Activated T-cell treated with anti-CD3 and anti-CD28 coated beads for 48 hours (primary cell): ENCODE measurements around the gene MRAP2.
"Not testable (repeated sequence)": the region's sequence is repeated elsewhere in the genome, so short reads cannot be mapped to it uniquely, and the experiment has no call there.

Experiments used
- DNase-seq: peaks from one replicate; pipeline ENCODE4 v3.0.0-alpha.2; 2020; ENCODE audit warnings: low read depth

MRAP2 gene

DNA sequence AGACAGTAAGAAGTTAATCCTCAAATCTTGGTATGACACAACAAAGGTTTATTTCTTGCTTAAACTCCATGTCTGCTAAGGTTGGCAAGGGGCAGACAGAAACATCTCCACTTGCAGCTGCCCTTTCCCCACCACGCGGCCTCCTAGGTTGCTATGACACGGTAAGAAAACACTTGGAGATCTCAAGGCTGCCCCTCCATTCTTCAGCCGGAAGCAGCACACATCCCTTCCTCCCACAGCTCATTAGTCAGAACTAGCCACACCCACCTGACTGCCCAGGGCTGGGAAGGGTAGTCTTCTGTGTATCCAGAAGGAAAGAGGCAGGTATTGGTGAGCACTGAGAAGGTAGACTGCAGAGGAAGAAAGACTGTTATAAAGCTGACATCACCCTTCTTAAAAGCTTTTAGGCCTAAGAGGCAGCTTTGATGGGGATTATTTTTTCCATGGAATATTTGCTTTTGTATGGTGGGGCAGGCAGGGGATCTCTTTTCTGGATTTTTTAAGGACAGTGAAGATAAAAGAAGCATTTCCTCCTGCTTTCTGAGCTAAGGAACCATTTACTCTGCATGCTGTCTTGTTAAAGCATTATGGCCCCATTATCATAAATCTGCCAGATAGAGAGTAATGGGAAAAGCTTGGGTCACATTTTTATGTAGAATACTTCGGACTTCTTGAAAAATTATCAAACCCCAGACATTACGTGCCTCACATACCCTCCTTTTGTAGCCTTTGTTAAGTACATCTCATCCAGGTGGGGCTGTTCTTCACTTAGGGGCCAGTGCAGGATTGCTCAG is 41.6 kb downstream of the MRAP2 start:
- DNase-seq = no peak

DNA sequence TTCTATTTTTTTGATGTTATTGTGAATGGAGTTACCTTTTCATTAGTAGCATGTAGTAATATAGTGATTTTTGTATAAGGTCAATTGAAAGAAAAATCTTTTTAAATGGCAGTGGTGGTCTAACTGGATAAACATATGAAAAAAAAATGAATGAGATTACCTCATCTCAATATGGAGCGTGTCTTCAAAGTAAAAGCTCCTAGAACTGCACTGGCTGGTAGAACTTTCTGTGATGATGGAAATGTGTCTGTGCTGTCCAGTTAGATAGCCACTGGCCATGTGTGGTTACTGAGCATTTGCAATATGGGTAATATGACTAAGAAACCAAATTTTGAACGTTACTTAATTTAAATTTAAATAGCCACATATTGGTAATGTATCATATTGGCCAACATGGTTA is 44.1 kb downstream of the MRAP2 start:
- no peak for DNase-seq

DNA sequence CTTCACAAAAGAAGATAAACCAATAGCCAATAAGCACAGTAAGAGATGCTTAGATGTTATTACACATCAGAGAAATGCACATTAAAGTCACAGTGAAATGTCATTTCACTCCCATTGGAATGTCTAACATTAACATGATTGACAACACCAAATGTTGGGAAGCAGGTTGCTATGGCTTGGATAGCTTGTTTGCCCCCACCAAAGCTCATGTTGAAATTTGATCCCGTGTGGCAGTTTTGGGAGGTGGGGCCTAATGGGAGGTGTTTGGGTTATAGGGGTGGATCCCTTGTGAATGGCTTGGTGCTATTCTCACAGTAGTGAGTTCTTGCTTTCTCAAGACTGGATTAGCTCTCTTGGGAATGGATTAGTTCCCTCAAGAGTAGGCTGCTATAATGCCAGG is 44.8 kb downstream of the MRAP2 start:
- no peak for DNase-seq

DNA sequence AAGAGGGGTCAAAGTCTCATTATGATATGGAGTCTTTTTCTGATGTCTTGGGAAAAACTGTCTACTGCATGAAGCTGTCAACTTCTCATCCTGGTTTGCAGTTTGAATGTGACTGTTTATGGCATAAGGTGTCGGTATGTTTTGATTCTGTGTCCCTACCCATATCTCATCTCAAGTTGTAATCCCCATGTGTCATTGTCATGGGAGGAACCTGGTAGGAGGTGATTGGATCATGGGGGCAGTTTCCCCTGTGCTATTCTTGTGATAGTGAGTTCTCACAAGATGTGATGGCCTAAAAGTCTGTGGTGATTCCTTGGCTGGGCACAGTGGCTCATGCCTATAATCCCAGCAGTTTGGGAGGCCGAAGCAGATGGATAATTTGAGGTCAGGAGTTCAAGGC is 47.6 kb downstream of the MRAP2 start:
- DNase-seq = no peak

DNA sequence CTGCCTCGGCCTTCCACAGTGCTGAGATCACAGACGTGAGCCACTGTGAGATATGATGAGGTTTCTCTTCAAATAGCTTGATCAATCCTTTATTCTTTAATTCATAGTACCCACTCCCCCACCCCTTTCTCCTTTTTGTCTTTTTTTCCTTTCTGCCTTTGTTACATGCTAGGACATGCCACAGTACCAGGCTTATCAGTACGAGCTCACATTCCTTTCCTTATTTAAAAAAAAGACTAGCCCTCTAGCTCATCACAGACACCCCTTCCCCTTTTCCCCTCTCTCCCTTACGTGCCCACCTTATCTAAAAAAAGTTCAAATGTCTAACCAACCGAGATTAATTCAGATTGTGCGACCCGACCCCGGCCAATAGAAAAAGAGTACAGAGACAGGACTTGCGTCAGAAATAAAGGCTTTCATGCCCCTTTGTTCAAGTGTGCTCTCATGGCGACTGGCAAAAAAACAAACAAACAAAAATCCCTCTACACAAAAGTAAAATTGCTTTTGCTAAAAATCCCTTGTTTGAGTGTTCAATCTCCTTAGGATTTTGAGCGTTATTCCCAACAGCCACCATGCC is 49.2 kb downstream of the MRAP2 start:
- no peak for DNase-seq

DNA sequence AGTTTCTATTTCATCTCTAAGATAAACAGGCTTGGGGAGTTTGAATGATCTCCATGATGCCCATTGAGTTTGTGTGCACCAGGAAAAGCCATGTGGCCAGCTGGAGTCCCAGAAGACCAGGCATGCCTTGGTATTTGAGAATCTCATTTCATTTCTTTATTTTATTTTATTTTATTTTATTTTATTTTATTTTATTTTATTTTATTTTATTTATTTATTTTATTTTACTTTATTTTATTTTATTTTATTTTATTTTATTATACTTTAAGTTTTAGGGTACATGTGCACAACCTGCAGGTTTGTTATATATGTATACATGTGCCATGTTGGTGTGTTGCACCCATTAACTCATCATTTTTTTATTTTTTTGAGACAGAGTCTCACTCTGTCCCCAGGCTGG is 51.1 kb downstream of the MRAP2 start:
- DNase-seq = not testable (repeated sequence)

DNA sequence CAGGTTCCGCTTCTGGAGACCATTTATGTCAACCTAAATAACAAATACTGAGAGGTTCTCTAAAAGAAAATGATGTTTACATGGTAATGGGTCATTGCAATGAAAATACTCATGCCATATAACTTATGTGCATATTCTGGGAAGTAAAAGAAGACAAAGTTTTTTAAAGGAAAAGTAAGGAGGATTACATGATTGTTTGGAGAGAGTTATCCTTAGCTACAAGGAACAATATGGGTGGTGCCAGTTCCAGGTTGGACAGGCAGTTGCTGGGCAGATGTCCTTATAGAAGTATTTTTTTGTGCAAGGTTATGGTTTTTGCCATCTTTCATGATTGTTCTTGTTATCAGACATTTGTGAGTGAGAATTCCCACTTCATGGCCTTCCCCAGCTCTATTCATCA is 52.5 kb downstream of the MRAP2 start:
- DNase-seq = no peak

DNA sequence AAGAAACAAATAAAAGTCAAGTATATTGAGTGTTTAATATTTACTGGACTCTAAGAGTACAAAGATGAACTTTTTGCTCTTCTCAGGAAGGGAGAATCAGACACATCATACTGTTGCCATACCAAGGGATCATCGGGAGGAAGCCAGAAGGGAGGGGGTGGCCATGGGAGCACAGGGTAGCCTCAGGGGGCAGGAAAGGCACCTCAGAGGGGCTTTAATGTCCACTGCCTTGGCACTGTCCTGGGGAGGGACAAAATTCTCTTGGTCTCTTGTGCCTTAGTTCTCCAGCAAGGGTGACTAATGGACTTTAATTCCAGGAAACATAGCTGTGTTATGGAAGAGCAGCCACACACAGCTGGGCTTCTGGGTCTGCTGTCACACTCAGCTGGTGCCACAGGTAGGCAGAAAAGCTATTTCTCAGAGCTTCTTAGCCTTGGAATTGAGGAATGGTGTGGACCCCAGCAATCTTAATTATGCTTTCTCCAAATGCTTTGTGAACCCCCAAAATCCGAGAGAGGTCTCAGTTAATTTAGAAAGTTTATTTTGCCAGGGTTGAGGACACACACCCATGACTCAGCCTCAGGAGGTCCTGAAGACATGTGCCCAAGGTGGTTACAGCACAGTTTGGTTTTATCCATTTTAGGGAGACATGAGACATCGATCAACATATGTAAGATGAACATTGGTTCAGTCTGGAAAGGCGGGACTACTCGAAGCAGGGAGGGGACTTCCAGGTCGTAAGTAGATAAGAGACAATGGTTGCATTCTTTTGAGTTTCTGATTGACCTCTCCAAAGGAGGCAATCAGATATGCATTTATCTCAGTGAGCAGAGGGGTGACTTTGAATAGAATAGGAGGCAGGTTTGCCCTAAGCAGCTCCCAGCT is 53.2 kb downstream of the MRAP2 start:
- DNase-seq = no peak

DNA sequence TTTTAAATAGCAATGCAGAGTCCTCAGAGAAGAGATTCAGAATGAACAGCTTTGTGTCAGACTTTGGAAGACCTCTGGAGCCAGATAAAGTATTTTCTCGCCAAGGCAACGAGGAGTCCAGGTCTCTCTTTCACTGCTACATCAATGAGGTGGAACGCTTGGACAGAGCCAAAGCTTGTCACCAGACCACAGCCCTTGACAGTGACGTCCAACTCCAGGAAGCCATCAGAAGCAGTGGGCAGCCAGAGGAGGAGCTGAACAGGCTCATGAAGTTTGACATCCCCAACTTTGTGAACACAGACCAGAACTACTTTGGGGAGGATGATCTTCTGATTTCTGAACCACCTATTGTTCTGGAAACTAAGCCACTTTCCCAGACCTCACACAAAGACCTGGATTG is 55.5 kb downstream of the MRAP2 start:
- no peak for DNase-seq

DNA sequence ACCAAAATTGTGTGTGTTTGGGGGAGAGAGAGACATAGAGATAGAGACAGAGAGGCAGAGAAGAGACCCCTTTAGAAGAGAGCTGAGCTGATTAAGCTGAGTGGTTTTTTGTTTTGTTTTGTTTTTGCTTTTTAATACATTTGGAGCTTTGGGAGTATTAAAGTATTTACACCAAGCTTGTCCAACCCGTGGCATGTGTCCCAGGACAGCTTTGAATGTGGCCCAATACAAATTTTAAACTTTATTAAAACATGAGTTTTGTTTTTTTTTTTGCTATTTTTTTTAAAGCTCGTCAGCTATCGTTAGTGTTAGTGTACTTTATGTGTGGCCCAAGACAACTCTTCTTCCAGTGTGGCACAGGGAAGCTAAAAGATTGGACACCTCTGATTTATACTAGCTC is 56.0 kb downstream of the MRAP2 start:
- DNase-seq = no peak

DNA sequence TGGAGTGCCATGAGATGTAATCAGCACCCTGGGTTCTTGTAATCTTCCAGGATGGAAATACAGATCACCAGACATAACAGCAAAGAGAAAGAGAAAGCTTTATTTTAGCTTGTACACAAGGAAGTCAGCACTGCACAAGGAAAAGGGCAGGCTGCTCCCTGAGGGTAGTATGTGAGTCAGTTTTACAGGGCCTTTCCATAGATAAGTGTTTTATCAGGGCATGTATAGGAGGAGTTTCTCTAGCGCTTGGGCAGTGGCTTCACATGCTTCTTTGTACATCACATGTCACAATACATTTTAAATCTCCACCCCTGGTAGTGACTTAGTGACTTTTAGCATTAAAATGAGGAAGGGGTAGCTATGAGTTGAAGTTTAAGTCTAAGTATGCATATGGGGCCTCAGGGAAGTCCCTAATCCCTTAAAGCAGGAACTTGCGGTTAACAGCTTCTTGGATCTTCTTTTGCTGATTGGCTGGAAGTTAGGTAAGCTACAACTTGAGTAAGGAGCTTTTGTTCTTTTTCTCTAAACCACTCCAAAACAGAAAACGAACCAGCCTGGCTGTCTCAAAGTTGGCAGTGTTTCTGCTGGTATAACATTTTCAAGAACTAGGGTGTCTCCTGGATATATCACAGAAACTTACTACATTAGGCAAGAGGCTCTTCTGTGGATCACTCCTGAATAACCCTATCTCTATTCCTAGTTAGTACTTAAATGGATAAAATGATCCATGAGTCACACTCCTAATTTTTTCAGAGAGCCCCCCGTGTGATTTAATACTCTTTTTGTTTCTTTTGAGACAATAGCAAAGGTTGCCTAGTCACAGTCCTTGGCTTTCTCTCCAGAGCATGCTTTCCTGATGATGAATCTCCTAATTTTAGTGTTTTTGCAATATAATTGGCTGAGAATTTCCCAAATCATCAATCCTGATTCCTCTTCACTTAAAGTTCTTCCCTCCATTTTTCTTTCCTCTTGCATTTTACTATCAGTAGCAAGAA is 60.2 kb downstream of the MRAP2 start:
- DNase-seq = no peak

DNA sequence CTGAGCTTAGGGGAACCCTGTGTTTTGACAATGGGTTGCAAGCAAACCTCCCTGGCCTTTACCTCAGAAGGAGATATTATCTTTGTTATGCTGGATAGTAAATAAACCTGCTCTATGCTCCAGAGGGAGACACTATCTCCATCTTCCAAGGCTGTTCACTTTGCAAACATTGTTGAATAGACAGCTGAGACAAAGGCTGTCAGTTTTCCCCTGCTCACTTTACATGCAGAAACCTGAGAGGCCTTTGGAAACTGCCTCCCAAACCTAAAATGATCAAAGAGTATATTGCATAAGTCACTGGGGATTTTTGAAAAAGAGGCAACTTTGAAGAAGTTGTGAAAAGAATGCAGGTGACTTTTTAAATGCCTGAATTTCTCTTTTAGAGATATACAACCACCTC is 61.6 kb downstream of the MRAP2 start:
- no peak for DNase-seq

DNA sequence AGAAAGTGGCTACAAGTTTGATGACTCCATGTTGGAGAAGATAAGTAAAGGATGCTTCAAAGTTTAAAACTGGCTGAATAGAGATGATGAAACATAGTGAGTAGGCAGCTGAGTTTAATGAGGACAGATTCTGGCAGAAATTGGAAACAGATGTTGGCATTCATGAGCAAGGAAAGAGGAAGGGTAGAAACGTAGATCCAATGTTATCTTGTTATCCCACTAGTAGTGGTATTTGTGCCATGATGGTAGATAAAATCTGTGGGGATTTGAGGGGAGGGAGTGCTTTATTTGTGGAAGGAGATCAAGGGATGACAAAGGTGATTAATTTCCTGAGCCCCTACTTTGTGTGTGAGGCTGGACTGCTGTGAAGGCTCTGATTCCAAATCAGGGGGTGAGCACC is 69.5 kb downstream of the MRAP2 start:
- DNase-seq = no peak

DNA sequence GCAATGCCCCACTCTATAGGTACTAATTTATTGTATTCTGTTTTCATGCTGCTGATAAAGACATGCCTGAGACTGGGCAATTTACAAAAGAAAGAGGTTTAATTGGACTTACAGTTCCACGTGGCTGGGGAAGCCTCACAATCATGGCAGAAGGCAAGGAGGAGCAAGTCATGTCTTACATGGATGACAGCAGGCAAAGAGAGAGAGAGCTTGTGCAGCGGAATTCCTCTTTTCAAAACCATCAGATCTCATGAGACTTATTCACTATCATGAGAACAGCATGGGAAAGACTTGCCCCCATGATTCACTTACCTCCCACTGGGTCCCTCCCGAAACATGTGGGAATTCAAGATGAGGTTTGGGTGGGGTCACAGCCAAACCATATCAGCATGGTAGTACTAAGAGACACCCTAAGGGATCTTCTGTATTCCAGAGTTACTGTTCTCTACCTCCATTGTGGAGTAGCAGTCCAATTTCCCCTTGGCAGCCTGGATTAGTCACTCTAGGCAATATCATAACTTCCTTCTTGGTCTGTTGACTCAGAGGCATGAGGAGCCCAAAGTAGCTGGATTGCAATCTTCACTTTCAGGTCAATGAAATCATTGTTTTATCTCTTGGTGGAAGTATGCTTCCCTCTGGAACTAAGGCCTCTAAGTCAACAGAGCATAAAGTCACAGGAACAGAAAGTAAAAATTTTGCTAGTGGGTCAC is 71.8 kb downstream of the MRAP2 start:
- DNase-seq = not testable (repeated sequence)

DNA sequence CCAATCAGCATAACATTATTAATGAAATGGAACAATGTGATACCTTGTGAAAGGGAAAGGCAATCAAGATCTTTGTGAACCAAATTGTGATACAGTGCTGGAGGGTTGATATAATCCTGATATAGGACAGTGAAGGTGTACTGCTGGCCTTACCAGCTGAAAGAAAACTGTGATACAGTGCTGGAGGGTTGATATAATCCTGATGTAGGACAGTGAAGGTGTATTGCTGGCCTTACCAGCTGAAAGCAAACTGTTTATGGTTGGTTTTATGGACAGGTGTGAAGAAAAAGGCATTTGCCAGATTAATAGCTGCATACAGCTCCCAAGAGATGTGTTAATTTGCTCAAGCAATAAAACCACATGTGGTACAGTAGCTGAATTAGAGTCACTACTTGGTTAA is 73.9 kb downstream of the MRAP2 start:
- DNase-seq = no peak

DNA sequence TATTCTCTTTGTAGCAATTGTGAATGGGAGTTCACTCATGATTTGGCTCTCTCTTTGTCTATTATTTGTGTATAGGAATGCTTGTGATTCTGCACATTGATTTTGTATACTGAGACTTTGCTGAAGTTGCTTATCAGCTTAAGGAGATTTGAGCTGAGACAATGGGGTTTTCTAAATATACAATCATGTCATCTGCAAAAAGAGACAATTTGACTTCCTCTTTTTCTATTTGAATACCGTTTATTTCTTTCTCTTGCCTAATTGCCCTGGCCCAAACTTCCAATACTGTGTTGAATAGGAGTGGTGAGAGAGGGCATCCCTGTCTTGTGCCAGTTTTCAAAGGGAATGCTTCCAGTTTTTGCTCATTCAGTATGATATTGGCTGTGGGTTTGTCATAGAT is 77.8 kb downstream of the MRAP2 start:
- DNase-seq = not testable (repeated sequence)

DNA sequence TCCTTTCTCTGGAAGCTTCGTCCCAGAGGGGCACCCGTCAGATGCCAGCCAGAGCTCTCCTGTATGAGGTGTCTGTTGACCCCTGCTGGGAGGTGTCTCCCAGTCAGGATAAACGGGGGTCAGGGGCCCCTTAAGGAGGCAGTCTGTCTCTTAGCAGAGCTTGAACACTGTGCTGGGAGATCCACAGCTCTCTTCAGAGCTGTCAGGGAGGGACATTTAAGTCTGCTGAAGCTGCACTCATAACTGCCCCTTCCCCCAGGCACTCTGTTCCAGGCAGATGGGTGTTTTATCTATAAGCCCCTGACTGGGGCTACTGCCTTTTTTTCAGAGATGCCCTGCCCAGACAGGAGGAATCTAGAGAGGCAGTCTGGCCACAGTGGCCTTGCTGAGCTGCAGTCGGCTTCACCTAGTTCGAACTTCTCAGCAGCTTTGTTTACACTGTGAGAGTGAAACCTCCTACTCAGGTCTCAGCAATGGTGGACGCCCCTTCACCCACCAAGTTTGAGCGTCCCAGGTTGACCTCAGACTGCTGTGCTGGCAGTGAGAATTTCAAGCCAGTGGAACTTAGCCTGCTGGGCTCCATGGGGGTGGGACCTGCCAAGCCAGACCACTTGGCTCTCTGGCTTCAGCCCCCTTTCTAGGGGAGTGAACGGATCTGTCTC is 81.5 kb downstream of the MRAP2 start:
- not testable (repeated sequence) for DNase-seq

DNA sequence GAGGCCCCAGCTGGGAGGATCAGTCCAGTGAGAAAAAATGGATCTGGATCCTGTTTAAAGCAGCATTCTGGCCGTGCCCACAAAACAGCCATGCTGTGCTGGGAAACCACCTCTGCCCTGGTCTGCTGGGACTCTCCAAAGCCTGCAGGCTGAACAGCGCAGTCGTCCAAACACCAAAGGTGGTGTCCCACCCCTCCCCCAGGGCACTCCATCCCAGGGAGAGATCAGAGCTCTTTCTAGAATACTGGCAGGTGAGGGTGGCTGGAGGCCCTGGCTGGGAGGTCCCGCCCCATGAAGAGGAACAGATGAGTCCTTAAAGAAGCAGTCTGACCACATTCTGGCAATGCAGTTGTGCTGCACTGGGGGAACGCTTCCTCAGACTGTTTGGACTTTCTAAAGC is 84.6 kb downstream of the MRAP2 start:
- no peak for DNase-seq

DNA sequence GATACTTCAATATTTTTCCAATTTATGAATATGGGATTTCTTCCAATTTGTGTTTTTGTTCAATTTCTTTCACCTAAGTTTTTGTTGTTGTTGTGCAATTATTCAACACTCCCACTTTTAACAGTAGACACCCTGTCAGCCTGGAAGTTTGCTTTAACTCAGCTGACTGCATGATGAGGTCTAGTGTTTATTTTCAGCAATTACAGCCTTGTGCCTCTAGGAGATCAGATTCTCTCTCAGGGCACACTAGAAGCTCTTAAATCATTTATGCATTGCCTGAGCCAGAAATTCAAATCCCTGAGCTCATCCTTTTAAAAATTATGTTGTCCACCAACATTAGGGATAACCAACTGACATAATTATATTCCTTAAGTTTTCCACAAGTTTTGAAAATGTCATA is 85.7 kb downstream of the MRAP2 start:
- DNase-seq = no peak

DNA sequence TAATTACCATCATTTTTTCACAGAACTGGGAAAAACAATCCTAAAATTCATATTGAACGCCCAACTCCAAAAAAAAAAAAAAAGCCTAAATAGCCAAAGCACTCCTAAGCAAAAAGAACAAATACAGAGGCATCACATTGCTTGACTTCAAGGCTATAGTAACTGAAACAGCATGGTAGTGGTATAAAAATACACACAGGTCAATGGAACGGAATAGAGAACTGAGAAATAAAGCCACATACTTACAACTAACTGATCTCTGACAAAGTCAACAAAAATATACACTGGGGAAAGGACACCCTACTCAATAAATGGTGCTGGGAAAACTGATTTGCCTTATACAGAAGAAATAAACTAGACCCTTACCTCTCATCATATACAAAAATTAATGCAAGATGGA is 89.6 kb downstream of the MRAP2 start:
- DNase-seq = no peak

DNA sequence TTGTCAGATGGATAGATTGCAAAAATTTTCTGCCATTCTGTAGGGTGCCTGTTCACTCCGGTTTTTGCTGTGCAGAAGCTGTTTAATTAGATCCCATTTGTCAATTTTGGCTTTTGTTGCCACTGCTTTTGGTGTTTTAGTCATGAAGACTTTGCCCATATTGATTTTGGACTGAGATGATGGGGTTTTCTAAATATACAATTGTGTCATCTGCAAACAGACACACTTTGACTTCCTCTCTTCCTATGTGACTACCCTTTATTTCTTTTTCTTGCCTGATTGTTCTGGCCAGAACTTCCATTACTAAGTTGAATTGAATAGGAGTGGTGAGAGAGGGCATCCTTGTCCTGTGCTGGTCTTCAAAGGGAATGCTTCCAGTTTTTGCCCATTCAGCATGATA is 96.0 kb downstream of the MRAP2 start:
- DNase-seq = not testable (repeated sequence)
